Loucy (cell line): ENCODE data around the gene SLAMF6.

Source experiments
- H2AFZ ChIP-seq: fragments of 200-600 bp; sonication (generic); 2 replicates; pipeline ENCODE4 v1.6.0; 2016; ENCODE audit warnings: antibody characterized with exemption, mild to moderate bottlenecking, low read length, moderate library complexity
- H3F3A ChIP-seq: fragments of 200-600 bp; 2 replicates; pipeline ENCODE4 v1.6.0; 2016; ENCODE audit warnings: antibody characterized with exemption, low read depth, mild to moderate bottlenecking
- H3K27me3 ChIP-seq: fragments of 200-600 bp; sonication (generic); 2 replicates; pipeline ENCODE4 v1.6.1; 2014; ENCODE audit warnings: low read length, mild to moderate bottlenecking; ENCODE audit not compliant: insufficient read depth, poor library complexity, severe bottlenecking
- H3K36me3 ChIP-seq: fragments of 200-600 bp; sonication (generic); 2 replicates; pipeline ENCODE4 v1.6.1; 2016; ENCODE audit warnings: low read length; ENCODE audit not compliant: insufficient read depth
- H3K4me1 ChIP-seq: fragments of 200-600 bp; sonication (generic); 2 replicates; pipeline ENCODE4 v1.5.1; 2014; ENCODE audit warnings: low read length, mild to moderate bottlenecking; ENCODE audit not compliant: insufficient read depth, poor library complexity, severe bottlenecking
- H3K4me2 ChIP-seq: fragments of 200-600 bp; sonication (generic); 2 replicates; pipeline ENCODE4 v1.6.0; 2014; ENCODE audit warnings: antibody characterized with exemption, low read length, low read depth, mild to moderate bottlenecking; ENCODE audit not compliant: poor library complexity, severe bottlenecking
- H3K4me3 ChIP-seq: fragments of 200-600 bp; sonication (generic); 2 replicates; pipeline ENCODE4 v1.5.1; 2014; ENCODE audit warnings: low read length, mild to moderate bottlenecking, mixed read lengths; ENCODE audit not compliant: poor library complexity, severe bottlenecking
- H3K79me2 ChIP-seq: fragments of 200-600 bp; sonication (generic); 2 replicates; pipeline ENCODE4 v1.6.1; 2014; ENCODE audit warnings: low read length; ENCODE audit not compliant: insufficient read depth
- H3K9ac ChIP-seq: fragments of 200-600 bp; sonication (generic); 2 replicates; pipeline ENCODE4 v1.6.0; 2014; ENCODE audit warnings: mild to moderate bottlenecking, low read depth, low read length, moderate library complexity; ENCODE audit not compliant: poor library complexity, severe bottlenecking
- H3K9me2 ChIP-seq: fragments of 200-600 bp; sonication (generic); replicated peaks from 2 replicates; pipeline ENCODE4 v1.6.1; 2016; ENCODE audit warnings: low read depth, low read length, mixed read lengths
- H3K9me3 ChIP-seq: fragments of 200-600 bp; sonication (generic); 2 replicates; pipeline ENCODE4 v1.6.1; 2014; ENCODE audit warnings: mild to moderate bottlenecking, antibody characterized with exemption, low read length, low read depth; ENCODE audit not compliant: insufficient read depth
- H4K20me1 ChIP-seq: fragments of 200-600 bp; sonication (generic); 2 replicates; pipeline ENCODE4 v1.6.0; 2014; ENCODE audit warnings: antibody characterized with exemption, low read length, mild to moderate bottlenecking; ENCODE audit not compliant: insufficient read depth, poor library complexity, severe bottlenecking
- CTCF ChIP-seq: fragments of 200-600 bp; sonication (generic); conservative IDR thresholded peaks from 2 replicates; pipeline ENCODE4 v1.5.1; 2014; ENCODE audit warnings: mild to moderate bottlenecking, antibody characterized with exemption, low read length
- EZH2phosphoT487 ChIP-seq: fragments of 200-600 bp; IDR thresholded peaks from 2 replicates; pipeline ENCODE4 v1.6.1; 2018; ENCODE audit warnings: antibody characterized with exemption, mild to moderate bottlenecking, moderate library complexity, borderline replicate concordance

SLAMF6 gene

GRCh38 chr1:160492617-160493016, 30.4 kb downstream of the SLAMF6 start:
- no peak overlapping the region for H2AFZ ChIP-seq
- H3K36me3 ChIP-seq, result no peaks in the 10 kb centered on the region
- no peaks in the 10 kb centered on the region for H4K20me1 ChIP-seq
- no peaks in the 10 kb centered on the region for H3F3A ChIP-seq
- no peak overlapping the region for H3K9ac ChIP-seq
- H3K27me3 ChIP-seq, result no peaks in the 10 kb centered on the region
- no peak for TF ChIP-seq EZH2phosphoT487
- no peak for TF ChIP-seq CTCF
- H3K9me3 ChIP-seq, result no peaks in the 10 kb centered on the region
- H3K9me2 ChIP-seq, result no peaks in the 10 kb centered on the region
- H3K4me3 ChIP-seq, result no peak overlapping the region
- H3K4me2 ChIP-seq, result no peak overlapping the region
- no peaks in the 10 kb centered on the region for H3K4me1 ChIP-seq
- H3K79me2 ChIP-seq, result no peaks in the 10 kb centered on the region

GRCh38 chr1:160491981-160492380, 31.1 kb downstream of the SLAMF6 start:
- Histone ChIP-seq H3K4me1 (no peaks in the 10 kb centered on the region), H3K4me3 (no peak overlapping the region), H3K79me2 (no peaks in the 10 kb centered on the region), H3K36me3 (no peaks in the 10 kb centered on the region), H3K9me3 (no peaks in the 10 kb centered on the region), H3F3A (no peaks in the 10 kb centered on the region), H3K27me3 (no peaks in the 10 kb centered on the region), H3K9ac (no peak overlapping the region), H4K20me1 (no peaks in the 10 kb centered on the region), H3K4me2 (no peak overlapping the region), H3K9me2 (no peaks in the 10 kb centered on the region), H2AFZ (no peak overlapping the region)
- TF ChIP-seq EZH2phosphoT487, result no peak
- TF ChIP-seq CTCF, result no peak

GRCh38 chr1:160491017-160491416, 32.0 kb downstream of the SLAMF6 start:
- Histone ChIP-seq H3F3A (no peaks in the 10 kb centered on the region), H2AFZ (no peak overlapping the region), H3K4me3 (no peak overlapping the region), H3K9ac (no peak overlapping the region), H3K4me1 (no peaks in the 10 kb centered on the region), H3K36me3 (no peaks in the 10 kb centered on the region), H3K79me2 (no peaks in the 10 kb centered on the region), H3K9me2 (no peaks in the 10 kb centered on the region), H3K9me3 (no peaks in the 10 kb centered on the region), H4K20me1 (no peaks in the 10 kb centered on the region), H3K27me3 (no peaks in the 10 kb centered on the region), H3K4me2 (no peak overlapping the region)
- no peak for TF ChIP-seq EZH2phosphoT487

GRCh38 chr1:160489513-160490261, 33.4 kb downstream of the SLAMF6 start:
- TF ChIP-seq EZH2phosphoT487 (no peak), CTCF (no peak)
- Histone ChIP-seq H4K20me1 (no peaks in the 10 kb centered on the region), H3K27me3 (no peaks in the 10 kb centered on the region), H3K79me2 (no peaks in the 10 kb centered on the region), H3K36me3 (no peaks in the 10 kb centered on the region), H3K4me3 (no peak overlapping the region), H3K4me1 (no peaks in the 10 kb centered on the region), H3K9me3 (no peaks in the 10 kb centered on the region), H3K4me2 (no peak overlapping the region), H3K9ac (no peak overlapping the region), H3K9me2 (no peaks in the 10 kb centered on the region), H3F3A (no peaks in the 10 kb centered on the region), H2AFZ (no peak overlapping the region)
